ENCODE data around the gene CDH2.

- no peak for TF ChIP-seq CTCF (IDR thresholded peaks at IDR 0.05)
- no peak for TF ChIP-seq POLR2A (IDR thresholded peaks at IDR 0.05)
Observed at GRCh38 chr18:28136071-28136470, 40.9 kb downstream of the CDH2 start.

All from transverse colon (tissue), 3 donors.